Activated CD8-positive, alpha-beta memory T cell treated with anti-CD3 and anti-CD28 coated beads, Interleukin-2, amount 50 U/mL, for 48 hours (primary cell): ENCODE data around the gene ACY1.

Experiments used
- DNase-seq: peaks from one replicate; pipeline ENCODE4 v3.0.0-alpha.2; 2020

The ACY1 gene

DNA sequence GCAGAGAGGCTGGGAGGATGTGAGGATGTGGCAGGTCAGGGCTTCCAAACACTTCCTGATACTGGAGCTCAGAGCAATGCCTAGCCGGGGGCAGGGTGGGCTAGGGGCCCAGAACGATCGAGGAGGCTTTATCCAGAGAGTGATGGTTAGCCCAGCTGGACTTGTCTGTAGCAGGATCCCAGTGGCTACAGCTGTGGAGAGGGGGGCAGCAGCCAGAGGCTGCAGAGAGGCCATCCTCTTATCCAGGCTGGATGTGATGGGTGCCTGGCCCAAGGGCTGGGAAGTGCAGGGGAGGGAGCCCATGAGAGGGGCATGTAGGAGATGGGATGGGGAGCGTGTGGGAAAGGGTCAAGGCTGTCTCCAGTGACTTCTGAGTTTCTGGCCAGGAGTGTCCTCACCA is 36.5 kb upstream of the ACY1 start:
- DNase-seq = no peak

DNA sequence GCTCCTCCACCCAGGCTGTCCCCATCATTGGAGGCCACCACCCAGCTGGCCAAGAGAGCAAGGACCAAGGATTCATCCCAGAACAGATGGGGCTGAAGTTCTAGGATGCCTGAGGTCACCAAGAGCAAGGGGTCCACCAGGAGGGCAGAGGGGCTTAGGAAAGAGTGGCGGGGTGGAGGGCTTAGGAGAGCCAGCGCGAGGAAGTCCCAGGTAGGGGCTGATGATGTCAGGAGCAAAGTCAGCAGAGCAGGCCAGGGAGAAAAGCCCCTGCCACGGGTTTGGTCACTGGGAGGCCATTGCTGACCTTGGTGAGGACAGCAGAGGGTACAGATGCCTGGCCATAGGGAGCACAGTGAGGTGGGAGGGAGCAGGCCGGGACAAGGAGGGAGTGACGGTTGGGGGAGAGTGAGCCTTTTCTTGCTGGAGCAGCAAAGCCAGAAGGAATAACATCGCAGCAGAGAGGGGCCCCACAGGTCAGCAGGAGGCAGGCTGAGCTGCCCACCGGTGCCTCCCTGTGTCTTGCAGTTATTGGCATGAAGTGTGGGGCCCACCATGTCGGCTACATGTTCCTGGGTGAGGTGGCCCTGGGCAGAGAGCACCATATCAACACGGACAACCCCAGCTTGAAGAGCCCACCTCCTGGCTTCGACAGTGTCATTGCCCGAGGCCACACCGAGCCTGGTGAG is 36.0 kb upstream of the ACY1 start:
- no peak for DNase-seq

DNA sequence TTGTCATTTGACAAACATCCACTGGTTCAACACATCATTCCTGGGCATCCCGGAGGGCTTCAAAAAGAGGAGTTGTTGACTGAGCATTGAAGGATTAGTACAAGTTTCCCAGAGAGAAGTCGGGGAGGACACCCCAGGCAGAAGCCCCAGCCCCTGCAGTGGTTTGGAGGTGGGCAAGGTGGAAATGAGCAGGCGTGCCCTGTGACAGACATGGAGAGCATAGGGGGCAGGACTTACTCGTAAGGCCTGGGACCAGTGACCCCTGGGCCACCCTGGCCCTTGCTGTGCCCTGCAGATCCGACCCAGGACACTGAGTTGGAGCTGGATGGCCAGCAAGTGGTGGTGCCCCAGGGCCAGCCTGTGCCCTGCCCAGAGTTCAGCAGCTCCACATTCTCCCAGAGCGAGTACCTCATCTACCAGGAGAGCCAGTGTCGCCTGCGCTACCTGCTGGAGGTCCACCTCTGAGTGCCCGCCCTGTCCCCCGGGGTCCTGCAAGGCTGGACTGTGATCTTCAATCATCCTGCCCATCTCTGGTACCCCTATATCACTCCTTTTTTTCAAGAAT is 35.2 kb upstream of the ACY1 start:
- DNase-seq = no peak

DNA sequence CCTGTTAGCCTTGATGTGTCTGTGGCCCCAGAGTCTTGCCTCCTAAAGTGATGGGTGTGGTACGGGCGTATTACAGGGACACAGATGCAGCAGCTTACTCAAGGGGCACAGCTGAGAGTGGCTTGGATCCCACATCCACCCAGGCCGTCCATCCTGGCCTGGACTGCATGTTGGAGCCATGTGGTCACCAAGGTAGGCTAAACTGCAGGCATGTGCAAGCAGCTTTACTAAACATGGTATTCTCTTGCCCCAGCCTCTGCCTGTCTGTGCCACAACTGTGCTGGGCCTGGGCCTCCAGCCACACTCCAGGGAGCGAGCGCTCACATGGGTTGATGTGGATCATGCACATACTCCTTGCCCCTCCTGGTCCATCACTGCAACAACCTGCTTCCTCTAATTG is 34.2 kb upstream of the ACY1 start:
- DNase-seq = no peak

DNA sequence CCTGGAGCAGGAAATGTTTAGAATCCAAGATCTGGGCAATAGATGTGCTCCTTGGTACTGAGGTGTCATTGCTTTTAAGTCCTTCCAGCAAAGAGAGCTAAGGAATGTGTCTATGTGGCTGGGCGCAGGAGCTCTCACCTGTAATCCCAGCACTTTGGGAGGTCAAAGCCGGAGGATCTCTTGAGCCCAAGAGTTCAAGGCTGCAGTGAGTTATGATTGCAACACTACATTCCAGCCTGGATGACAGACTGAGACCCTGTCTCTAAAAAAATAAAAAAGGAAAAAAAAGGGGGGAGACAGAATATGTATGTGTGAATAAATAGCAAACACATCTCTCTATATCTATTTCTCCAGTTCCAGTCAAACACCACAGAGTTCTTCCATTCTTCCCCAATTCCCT is 32.4 kb upstream of the ACY1 start:
- DNase-seq = no peak

DNA sequence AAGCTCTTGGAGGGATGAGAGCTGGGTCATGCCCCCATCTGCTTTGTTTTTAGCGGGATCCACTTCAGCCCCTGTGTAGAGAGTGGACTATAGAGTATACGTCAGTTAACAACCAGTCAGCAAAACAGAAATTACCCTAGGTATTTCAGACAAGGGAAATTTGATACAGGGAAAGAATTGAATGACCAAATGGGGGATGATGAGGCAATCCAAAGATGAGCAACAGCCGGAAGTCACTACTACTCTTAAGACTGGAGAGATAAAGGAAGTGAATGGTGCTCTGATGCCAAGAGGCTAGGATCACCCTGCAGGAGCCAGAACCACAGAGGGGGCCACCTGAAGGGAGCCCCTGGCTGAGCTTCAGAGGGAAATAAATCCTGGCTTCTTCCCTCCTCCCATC is 29.9 kb upstream of the ACY1 start:
- DNase-seq = no peak

DNA sequence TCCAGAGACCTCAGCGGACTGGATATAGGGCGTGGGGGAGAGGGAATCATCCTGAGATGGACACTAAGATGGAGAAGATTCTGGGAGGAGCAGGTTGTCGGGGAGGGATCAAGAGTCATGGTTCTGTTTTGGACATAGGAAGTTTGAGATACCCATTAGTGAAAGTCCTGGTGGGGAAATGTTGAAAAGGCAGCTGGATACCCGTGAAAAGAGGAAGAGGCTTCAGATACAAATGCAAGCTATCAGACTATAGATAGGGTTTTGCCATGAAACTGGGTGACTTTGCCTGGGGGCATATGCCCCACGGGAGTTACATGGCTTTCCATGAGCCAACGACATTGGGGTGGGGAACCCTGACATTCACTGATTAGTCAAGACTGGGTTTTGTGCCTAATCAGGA is 29.2 kb upstream of the ACY1 start:
- DNase-seq = no peak

DNA sequence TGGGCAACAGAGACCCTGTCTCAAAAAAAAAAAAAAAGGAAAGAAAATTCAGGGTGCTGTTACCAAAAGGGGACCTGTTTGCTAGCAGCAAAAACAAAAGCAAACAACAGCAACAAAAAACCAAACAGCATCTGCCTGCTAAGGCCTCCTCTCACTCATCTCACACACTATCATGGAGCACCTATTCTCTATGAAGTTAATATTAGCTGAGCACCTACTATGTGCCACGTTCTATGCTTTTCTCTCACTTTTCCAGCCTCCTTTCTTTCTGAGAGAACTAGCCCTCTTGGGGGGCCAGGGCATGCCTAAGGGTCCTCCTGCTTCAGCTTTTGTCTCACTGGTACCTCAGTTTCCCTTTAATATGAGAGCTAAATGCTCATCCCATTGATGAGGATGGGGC is 28.6 kb upstream of the ACY1 start:
- no peak for DNase-seq

DNA sequence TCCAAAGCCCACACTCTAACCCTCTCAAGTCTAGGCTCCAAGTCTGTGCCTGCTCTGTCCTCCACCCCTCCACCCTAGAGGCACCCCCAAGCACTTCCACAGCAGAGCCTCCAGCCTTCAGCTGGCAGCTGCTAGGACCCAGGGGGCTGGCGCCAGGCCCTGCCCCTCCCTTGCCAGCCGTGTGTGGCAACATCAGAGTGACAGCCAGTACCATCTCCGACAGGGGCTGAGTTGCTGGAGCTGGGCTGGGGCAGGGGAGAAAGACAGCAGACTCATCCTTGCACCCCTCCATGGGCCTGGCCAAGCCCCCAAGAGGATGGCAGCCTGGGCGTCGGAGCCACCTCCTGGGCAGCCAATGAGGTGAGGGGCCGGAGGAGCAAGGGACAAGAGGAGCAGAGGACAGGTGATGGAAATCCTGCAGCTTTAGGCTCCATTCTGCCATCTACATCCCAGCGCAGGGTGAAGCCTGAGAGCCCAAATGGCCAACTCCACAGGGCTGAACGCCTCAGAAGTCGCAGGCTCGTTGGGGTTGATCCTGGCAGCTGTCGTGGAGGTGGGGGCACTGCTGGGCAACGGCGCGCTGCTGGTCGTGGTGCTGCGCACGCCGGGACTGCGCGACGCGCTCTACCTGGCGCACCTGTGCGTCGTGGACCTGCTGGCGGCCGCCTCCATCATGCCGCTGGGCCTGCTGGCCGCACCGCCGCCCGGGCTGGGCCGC is 28.0 kb upstream of the ACY1 start, which contains the start of gene GPR62:
Gene GPR62 (plus strand): TSS at position 207 of the 718 bp plus-strand sequence. CDS start 272 bp downstream, at position 479.
- DNase-seq = no peak

DNA sequence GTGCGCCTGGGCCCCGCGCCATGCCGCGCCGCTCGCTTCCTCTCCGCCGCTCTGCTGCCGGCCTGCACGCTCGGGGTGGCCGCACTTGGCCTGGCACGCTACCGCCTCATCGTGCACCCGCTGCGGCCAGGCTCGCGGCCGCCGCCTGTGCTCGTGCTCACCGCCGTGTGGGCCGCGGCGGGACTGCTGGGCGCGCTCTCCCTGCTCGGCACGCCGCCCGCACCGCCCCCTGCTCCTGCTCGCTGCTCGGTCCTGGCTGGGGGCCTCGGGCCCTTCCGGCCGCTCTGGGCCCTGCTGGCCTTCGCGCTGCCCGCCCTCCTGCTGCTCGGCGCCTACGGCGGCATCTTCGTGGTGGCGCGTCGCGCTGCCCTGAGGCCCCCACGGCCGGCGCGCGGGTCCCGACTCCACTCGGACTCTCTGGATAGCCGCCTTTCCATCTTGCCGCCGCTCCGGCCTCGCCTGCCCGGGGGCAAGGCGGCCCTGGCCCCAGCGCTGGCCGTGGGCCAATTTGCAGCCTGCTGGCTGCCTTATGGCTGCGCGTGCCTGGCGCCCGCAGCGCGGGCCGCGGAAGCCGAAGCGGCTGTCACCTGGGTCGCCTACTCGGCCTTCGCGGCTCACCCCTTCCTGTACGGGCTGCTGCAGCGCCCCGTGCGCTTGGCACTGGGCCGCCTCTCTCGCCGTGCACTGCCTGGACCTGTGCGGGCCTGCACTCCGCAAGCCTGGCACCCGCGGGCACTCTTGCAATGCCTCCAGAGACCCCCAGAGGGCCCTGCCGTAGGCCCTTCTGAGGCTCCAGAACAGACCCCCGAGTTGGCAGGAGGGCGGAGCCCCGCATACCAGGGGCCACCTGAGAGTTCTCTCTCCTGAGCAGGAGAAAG is 27.2 kb upstream of the ACY1 start:
- DNase-seq = peak; percentile 76

DNA sequence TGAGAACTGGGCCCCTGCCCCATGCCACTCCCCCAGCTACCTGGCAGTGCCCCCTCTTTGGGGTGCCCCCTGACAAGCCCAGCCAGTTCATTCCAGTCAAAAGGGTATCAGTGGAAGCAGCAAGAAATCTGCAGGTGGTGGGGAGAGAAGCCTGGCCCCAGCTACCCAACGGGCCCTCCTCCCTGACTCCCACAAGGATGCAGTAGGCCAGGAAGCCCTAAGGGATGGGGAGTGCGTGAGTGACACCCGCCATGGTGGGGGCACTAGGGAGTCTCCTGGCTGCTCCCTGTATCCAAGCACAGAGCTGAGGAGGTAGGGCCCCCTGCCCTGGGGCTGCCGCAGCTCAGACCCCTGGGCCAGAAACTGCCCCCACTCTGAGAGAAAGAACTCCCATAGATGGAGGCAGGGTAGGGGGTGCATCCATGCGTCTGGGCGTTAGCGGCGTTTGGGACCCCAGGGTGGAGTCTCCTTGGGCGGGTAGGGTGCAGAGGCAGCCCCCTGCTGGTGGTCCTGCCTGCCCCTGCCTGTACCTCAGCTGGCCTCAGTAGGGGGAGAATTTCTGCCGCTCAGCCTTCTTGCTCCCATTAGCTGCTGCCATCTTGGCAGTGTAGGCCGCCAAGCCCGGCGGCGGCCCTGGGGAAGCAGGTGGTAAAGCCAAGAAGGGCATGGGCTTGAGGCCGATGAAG is 25.7 kb upstream of the ACY1 start:
- no peak for DNase-seq

DNA sequence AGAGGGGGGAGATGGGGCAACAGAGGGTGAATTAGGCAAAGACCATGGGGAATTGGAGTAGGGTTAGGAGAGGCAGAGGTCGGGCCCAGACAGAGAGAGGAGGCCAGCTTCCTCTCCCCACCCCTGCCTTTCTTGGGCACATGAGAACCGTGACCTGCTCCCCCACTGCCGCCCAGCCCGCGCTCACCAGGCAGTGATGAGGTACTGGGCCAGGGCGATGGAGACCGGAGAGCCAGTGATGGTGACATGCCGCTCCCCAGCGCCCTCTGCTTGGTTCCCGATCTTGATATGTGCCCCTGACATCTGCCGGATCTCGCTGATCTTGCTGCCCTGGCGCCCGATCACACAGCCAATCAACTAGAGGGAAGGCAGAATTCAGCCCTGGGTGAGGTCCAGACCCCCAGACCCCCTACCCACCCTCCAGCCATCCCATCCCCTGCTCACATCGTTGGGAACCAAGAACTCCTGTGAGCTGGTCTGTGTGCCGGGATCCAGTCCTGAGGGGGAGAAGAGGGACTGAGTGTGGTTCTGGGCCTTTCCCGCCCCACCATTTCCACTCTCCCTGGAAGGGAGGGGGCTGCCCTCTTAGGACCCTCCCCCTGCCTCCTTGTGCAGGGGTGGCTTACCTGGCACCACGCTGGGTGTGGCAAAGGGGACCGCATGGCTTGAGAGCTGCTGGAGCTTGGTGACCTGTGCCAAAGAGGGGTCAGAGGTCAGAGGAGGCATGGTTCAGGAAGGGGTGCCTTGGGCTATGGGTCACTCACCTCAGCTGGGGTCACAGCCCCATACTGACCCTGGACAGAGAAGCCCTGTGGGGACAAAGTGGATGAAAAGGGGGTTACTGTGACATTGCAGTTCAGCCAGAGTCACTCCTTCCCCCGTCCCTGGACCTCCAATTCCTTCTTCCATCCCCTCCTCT is 24.5 kb upstream of the ACY1 start:
- DNase-seq = no peak

DNA sequence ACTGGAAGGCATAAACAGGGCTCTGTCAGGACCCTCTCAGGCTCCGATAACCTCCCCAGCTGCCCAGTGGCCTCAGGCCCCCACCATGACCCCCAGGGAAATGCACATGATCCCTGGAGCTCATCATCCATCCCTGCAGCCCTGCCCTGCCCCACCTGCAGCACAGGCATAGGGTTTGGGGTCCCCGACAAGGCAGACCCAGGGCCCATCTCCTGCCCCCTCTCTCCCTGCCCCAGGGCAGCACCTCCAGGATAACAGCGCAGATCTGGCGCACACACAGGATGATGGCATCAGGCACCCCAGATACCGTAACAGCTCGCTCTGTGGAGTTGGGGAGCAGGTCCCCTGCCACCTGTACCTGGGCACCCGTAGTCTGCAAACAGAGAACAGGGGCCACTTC is 23.7 kb upstream of the ACY1 start:
- no peak for DNase-seq

DNA sequence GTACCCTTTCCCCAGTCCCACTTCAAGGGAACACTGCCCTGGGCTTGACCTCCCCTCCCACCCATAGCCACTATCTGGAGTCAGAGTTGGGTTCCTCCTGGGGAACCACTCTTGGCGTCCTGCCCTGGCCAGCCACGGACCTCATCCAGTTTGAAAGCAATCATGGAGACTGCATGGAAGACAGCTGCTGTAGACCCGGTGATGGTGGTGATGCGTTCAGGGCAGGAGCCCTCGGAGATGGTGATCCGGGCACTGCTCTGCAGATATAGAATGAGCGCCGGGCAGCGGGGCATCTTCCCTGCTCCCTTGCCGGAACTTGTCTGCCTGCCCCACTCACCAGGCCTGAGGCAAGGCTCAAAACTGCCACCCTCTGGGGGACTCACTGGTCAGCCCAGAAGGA is 22.9 kb upstream of the ACY1 start:
- DNase-seq = no peak

DNA sequence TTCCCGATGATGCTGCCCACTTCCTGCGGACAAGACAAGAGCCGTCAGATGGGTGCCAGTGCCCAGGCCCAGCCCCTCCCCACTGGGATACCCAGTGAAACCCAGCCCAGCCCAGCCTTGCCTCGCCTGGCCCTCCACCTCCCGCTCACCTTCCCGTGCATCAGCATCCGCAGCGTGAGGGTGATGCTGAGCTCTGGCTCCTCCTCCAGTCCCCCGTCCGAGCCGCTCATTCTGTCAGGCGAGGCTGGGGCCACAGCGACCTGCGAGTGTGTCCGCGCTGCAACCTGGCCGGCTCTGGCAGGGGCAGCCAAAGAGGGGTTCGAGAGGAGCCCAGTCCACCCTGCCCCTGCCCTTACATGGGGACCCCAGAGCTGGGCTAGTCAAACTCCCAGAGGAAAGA is 22.3 kb upstream of the ACY1 start:
- DNase-seq = no peak

DNA sequence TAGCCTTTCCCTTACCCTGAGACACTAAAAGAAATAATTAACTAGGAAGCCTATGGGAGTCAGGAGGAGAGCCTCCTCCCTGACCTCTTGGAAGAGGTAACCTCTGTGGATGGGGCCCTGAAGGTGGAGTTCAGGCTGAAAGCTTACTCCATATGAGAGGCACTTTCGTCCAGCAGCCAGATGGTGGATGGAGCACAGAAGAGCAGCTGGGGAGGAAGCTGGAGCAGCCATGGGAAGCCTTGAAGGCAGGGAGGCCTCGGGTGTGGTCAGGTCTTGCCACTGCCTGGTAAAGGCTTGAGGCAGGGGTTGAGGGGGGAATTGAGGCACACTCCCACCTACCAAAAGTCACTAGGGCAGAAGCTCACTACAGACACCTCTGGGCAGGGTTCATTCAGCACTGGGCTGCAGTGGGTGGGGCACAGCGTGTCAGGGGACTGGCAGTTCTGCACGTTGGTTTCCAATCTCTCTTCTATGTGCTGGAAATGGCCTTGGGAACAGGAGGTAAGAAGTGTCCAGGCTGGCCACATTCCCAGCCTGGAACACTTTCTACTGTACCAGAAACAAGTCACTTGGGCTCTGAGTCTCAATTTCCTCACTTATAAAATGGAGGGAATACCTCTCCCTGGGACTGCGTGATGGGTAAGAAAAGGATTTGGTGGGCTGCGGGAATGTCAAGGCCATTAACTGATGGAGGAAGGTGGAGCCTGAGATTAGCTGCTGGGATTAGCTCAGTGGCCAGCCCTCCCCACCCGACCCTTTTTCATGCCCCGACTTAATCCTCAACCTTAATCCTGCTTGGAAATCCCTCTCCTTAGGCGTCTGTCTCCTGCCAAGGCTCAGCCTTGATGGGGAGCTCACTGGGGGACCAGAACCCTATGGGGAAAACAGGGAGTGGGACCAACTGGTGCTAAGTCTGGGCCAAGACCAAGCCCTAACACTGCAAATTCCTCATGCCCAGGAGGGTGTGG is 21.4 kb upstream of the ACY1 start:
- no peak for DNase-seq

DNA sequence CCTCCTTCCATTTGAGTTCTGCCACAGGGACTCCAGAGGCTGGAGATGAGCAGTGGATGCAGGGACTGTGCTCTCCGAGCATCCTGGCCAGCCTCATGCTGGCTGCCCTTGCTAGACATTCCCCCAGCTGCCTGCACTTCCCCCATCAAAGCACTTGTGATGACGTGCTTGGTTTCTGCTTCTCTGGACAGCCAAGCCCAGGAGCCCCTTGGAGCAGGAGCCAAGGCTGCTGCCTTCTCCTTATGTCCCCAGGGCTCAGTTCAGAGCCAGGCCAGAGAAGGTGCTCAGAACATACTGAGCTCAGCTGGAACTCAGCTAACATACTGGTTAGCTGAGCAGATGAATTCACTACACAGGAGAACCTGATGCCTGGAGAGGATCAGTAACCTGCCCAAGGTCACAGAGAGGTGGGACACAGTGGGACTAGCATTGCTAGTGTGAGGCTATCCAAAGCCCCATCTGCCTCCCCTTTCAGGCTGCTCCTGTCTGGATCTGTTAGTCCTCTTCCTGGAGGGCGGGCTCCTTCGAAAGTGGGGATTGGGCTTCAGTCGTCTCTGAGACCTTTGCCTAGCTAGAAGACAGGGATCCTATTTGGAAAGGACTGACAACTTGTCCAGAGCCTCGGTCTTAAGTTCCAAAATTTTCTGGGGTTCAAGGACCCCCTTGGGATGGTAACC is 20.3 kb upstream of the ACY1 start:
- no peak for DNase-seq

DNA sequence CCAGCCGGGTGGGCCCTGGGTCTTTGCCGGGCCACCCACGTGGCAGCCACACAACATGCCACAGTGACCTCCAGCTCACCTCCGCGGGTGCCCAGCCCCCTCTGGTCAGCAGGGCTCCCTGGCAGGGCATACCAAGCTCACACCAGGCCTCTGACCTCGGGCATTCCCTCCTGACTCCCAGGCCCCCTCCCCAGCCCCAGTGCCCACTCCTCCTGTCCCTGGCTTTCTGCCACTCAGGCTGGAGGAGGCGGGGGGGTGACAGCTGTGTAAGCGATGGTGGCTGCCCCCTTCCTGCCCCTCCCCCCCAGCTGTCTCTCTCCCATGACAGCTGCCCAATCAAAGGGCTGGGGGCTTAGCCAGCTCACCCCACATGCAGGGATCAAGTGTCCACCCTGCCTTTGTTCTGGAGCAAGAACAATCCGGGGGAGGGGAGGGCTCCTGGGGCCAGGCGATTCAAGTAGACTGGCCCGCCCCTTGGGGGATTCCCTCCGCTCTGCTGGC is 19.3 kb upstream of the ACY1 start:
- no peak for DNase-seq

DNA sequence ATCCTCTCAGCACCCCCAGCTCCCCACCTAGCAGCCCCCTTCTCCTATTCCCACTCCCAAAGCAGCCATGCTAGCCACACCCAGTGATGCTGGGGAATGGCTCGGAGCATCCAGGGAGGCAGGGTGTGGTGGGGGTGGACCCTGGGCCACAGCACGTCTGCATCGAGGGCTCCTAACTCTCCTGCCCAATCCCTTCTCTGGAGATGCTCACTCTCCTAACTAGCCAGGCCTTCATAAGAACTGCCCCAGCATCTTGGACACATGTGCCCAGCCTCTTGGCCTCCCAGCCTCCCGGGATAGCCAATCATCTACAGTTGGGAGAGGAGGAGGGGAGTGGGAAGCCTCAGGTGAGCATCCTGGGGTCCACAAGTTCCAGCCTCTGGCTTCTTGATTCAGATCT is 18.8 kb upstream of the ACY1 start:
- no peak for DNase-seq

DNA sequence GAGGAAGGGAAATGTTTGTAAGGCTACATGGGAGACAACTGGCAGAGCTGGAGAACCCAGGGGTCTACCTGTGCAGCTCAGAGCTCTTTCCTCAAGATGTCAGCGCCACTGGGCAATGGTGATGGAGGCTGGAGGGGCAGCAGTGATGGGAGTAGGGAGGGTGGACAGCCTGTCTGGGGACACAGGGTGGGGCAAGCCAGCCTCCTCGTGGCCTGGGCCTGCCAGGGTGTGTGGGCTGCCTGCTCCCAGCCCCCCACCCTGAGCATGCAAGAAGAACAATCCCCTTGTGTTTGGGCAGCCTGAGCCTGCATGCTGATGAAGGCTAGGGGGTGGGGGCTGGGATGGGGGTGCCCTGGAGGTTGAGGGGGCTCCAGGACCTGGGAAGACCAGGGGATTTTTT is 17.3 kb upstream of the ACY1 start:
- DNase-seq = no peak
